Liver (tissue), 9 donors: ENCODE measurements around the gene TUBGCP5. TPM values are rescaled to one million over a fixed set of nuclear protein-coding genes. Genes with fewer than 3 reads are reported as not detected.

Experiments
- DNase-seq: peaks from one replicate; pipeline ENCODE4 v3.0.0-alpha.2; 2017; ENCODE audit warnings: low spot score
- H3K27ac ChIP-seq, 2 donors: one replicate each; pipeline ENCODE4 v1.7.0; 2013; ENCODE audit warnings: inconsistent platforms in 2 of 2, low read length in 2 of 2, control low read depth in 1 of 2, low read depth in 1 of 2, mild to moderate bottlenecking in 1 of 2
- H3K27me3 ChIP-seq, 4 donors: one replicate each; pipeline versions ENCODE4 v1.6.1 to v1.7.0; 2013; ENCODE audit warnings: low read length in 3 of 4, inconsistent platforms in 1 of 4, mild to moderate bottlenecking in 1 of 4, moderate library complexity in 1 of 4; ENCODE audit not compliant: control insufficient read depth in 4 of 4, insufficient read depth in 4 of 4
- H3K36me3 ChIP-seq, 4 donors: one replicate each; pipeline versions ENCODE4 v1.6.1 to v1.7.0; 2013; ENCODE audit warnings: low read length in 3 of 4, mild to moderate bottlenecking in 3 of 4, low read depth in 1 of 4, moderate library complexity in 1 of 4; ENCODE audit not compliant: control insufficient read depth in 4 of 4, insufficient read depth in 3 of 4
- H3K4me1 ChIP-seq, 4 donors: one replicate each; pipeline versions ENCODE4 v1.6.1 to v1.7.0; 2013; ENCODE audit warnings: low read length in 3 of 4, mild to moderate bottlenecking in 3 of 4, moderate library complexity in 1 of 4; ENCODE audit not compliant: control insufficient read depth in 4 of 4, insufficient read depth in 4 of 4
- H3K4me3 ChIP-seq, 3 donors: one replicate each; pipeline versions ENCODE4 v1.6.1 to v1.7.0; 2013; ENCODE audit warnings: low read length in 3 of 3, control low read depth in 1 of 3, low read depth in 1 of 3, mild to moderate bottlenecking in 1 of 3
- H3K9ac ChIP-seq, 2 donors: one replicate each; pipeline ENCODE4 v1.7.0; 2013; ENCODE audit warnings: low read length in 2 of 2, mild to moderate bottlenecking in 2 of 2, moderate library complexity in 2 of 2, control low read depth in 1 of 2, low read depth in 1 of 2
- H3K9me3 ChIP-seq, 4 donors: one replicate each; pipeline versions ENCODE4 v1.6.1 to v1.7.0; 2013; ENCODE audit warnings: low read length in 3 of 4; ENCODE audit not compliant: control insufficient read depth in 4 of 4
- FOXA1 ChIP-seq: IDR thresholded peaks from 2 replicates; pipeline ENCODE4 v1.6.1; 2016; ENCODE audit warnings: antibody characterized with exemption
- GABPA ChIP-seq, 2 donors: IDR thresholded peaks in 1 of 2; conservative IDR thresholded peaks in 1 of 2; 2 replicates each; pipeline ENCODE4 v1.6.1; 2016; ENCODE audit warnings: antibody characterized with exemption in 2 of 2, mild to moderate bottlenecking in 1 of 2, moderate library complexity in 1 of 2
- HNF4A ChIP-seq, 2 donors: conservative IDR thresholded peaks; 2 replicates each; pipeline ENCODE4 v1.6.1; 2016; ENCODE audit warnings: antibody characterized with exemption in 2 of 2, mild to moderate bottlenecking in 2 of 2
- HNF4G ChIP-seq: IDR thresholded peaks from 2 replicates; pipeline ENCODE4 v1.6.1; 2016; ENCODE audit warnings: antibody characterized with exemption
- JUND ChIP-seq, 2 donors: IDR thresholded peaks; 2 replicates each; pipeline ENCODE4 v1.6.1; 2016; ENCODE audit warnings: antibody characterized with exemption in 2 of 2
- NR2F2 ChIP-seq: IDR thresholded peaks from 2 replicates; pipeline ENCODE4 v1.6.1; 2016; ENCODE audit warnings: antibody characterized with exemption
- RAD21 ChIP-seq, 2 donors: IDR thresholded peaks; 2 replicates each; pipeline ENCODE4 v1.6.1; 2016; ENCODE audit warnings: antibody characterized with exemption in 2 of 2, mild to moderate bottlenecking in 2 of 2
- RXRA ChIP-seq, 2 donors: IDR thresholded peaks; 2 replicates each; pipeline ENCODE4 v1.6.1; 2017 to 2018; ENCODE audit warnings: antibody characterized with exemption in 2 of 2, mild to moderate bottlenecking in 1 of 2
- SP1 ChIP-seq: IDR thresholded peaks from 2 replicates; pipeline ENCODE4 v1.6.1; 2018; ENCODE audit warnings: antibody characterized with exemption, mild to moderate bottlenecking
- YY1 ChIP-seq: IDR thresholded peaks from 2 replicates; pipeline ENCODE4 v1.6.1; 2016; ENCODE audit warnings: antibody characterized with exemption, mild to moderate bottlenecking
- WGBS: extraction: QIAGEN DNeasy Blood & Tissue Kit; methylation state at CpG from one replicate; pipeline ENCODE4 v1.1.7; 2013; 5-methylcytosine and 5-hydroxymethylcytosine counted together
- polyA plus RNA-seq, 2 donors: library from polyadenylated mRNA; stranded (reverse) in 1 of 2; unstranded in 1 of 2; fragments of 200-250 nt in 1 of 2; fragments of >200 nt in 1 of 2; fragmentation: Nextera tagmentation in 1 of 2; extraction: Ambion mirVana in 1 of 2; gene quantifications; one replicate each; pipeline versions ENCODE4 v1.2.1 to v1.2.3, GENCODE V29; 2013 to 2015
- total RNA-seq, 2 donors: library from RNA; depleted of rRNA; stranded (reverse); fragments of >200 nt; gene quantifications; one replicate each; pipeline ENCODE4 v1.2.3, GENCODE V29; 2014
- TF ChIP-seq, protein P1 (sequence below): IDR thresholded peaks from 2 replicates; pipeline ENCODE4 v1.6.1; 2016; ENCODE audit warnings: antibody characterized with exemption
- TF ChIP-seq, protein P2 (sequence below): IDR thresholded peaks from 2 replicates; pipeline ENCODE4 v1.6.1; 2016; ENCODE audit warnings: antibody characterized with exemption, mild to moderate bottlenecking
- TF ChIP-seq, protein P3 (sequence below): IDR thresholded peaks from 2 replicates; pipeline ENCODE4 v1.6.1; 2016; ENCODE audit warnings: antibody characterized with exemption
- donor health status: healthy.
- donor health status: healthy.
- donor health status: healthy.
- donor health status: healthy.
- donor health status: healthy.

TUBGCP5 gene
- total and polyA plus RNA-seq, 4 donors, result 5.5 to 17.3 (median 7.4) TPM

DNA sequence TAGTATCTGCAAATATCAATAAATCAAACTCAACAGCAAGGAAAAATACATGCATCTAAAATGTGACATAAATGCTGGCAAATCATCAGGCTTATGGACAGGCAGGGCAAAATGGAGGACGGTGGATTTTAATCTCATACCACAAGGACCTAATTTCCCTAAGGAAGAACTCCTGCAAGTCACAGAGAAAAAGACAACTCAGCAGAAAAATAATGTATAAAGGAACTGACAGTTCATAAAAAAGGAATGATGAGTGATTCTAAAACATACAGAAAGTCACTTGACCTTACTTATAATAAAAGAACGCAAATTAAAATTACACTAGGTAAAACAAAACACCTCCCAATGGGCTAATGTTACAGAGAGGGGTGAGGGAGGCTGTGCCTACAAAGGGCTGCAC is 17.2 kb downstream of the TUBGCP5 start:
- no peak for DNase-seq
- no peak overlapping the region for H3K9ac ChIP-seq
- TF ChIP-seq JUND (IDR thresholded peaks at IDR 0.05) (no peak), HNF4A (conservative IDR thresholded peaks at IDR 0.05) (no peak), RAD21 (IDR thresholded peaks at IDR 0.05) (no peak), RXRA (IDR thresholded peaks at IDR 0.05) (no peak), YY1 (no peak), GABPA (IDR thresholded peaks at IDR 0.05 in 1 of 2, conservative IDR thresholded peaks at IDR 0.05 in 1 of 2) (no peak), HNF4G (no peak)
- TF ChIP-seq, protein P1, sequence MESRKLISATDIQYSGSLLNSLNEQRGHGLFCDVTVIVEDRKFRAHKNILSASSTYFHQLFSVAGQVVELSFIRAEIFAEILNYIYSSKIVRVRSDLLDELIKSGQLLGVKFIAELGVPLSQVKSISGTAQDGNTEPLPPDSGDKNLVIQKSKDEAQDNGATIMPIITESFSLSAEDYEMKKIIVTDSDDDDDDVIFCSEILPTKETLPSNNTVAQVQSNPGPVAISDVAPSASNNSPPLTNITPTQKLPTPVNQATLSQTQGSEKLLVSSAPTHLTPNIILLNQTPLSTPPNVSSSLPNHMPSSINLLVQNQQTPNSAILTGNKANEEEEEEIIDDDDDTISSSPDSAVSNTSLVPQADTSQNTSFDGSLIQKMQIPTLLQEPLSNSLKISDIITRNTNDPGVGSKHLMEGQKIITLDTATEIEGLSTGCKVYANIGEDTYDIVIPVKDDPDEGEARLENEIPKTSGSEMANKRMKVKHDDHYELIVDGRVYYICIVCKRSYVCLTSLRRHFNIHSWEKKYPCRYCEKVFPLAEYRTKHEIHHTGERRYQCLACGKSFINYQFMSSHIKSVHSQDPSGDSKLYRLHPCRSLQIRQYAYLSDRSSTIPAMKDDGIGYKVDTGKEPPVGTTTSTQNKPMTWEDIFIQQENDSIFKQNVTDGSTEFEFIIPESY, result no peak
- TF ChIP-seq, protein P2, sequence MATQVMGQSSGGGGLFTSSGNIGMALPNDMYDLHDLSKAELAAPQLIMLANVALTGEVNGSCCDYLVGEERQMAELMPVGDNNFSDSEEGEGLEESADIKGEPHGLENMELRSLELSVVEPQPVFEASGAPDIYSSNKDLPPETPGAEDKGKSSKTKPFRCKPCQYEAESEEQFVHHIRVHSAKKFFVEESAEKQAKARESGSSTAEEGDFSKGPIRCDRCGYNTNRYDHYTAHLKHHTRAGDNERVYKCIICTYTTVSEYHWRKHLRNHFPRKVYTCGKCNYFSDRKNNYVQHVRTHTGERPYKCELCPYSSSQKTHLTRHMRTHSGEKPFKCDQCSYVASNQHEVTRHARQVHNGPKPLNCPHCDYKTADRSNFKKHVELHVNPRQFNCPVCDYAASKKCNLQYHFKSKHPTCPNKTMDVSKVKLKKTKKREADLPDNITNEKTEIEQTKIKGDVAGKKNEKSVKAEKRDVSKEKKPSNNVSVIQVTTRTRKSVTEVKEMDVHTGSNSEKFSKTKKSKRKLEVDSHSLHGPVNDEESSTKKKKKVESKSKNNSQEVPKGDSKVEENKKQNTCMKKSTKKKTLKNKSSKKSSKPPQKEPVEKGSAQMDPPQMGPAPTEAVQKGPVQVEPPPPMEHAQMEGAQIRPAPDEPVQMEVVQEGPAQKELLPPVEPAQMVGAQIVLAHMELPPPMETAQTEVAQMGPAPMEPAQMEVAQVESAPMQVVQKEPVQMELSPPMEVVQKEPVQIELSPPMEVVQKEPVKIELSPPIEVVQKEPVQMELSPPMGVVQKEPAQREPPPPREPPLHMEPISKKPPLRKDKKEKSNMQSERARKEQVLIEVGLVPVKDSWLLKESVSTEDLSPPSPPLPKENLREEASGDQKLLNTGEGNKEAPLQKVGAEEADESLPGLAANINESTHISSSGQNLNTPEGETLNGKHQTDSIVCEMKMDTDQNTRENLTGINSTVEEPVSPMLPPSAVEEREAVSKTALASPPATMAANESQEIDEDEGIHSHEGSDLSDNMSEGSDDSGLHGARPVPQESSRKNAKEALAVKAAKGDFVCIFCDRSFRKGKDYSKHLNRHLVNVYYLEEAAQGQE, result no peak

DNA sequence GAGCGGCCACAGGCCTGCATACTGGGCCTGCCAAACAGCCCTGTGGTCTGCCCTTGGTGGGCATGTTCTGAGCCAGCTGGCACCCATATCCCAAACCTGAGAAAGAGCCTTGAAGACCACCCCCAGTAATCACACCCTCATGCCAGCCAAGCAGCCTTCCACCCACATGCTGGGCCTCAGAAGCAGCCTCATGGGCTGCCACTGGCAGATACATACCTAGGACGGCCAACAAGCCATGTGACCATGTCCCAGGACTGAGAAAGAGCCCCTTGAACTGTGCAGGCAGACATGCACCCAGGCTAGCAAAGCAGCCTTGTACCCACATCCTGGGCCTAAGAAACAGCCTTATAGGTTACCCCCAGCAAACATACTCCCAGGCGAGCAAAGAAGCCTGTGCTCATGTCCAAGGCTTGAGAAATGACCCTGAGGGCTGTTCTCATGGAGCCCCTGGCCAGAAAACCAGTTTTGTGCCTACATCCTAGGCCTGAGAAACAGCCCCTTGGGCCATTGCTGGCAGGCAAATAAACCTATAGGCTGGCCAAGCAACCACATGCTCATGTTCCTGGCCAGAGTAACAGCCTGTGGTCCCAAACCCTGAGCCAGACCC is 24.9 kb downstream of the TUBGCP5 start:
- H3K36me3 ChIP-seq, result peaks cover 22 to 69% (median 40%) of the 10 kb centered on the region in 4 donors
- no peaks in the 10 kb centered on the region for H3K4me1 ChIP-seq
- H3K9ac ChIP-seq, result no peak overlapping the region
- no peaks in the 10 kb centered on the region for H3K9me3 ChIP-seq
- WGBS, result 98% methylated on average over 3 of the region's 3 CpGs
- H3K27ac ChIP-seq, result no peak overlapping the region
- H3K4me3 ChIP-seq, result no peak overlapping the region
- H3K27me3 ChIP-seq, result no peaks in the 10 kb centered on the region
- TF ChIP-seq NR2F2 (no peak), GABPA (IDR thresholded peaks at IDR 0.05 in 1 of 2, conservative IDR thresholded peaks at IDR 0.05 in 1 of 2) (no peak), FOXA1 (no peak), JUND (IDR thresholded peaks at IDR 0.05) (no peak), RXRA (IDR thresholded peaks at IDR 0.05) (no peak), RAD21 (IDR thresholded peaks at IDR 0.05) (no peak), SP1 (no peak), HNF4A (conservative IDR thresholded peaks at IDR 0.05) (no peak)
- TF ChIP-seq, protein P3, sequence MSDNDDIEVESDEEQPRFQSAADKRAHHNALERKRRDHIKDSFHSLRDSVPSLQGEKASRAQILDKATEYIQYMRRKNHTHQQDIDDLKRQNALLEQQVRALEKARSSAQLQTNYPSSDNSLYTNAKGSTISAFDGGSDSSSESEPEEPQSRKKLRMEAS, result no peak
- TF ChIP-seq, protein P1, result no peak
- TF ChIP-seq, protein P2, result no peak
- no peak for DNase-seq

More for the DNA sequence above, 17.2 kb downstream of the TUBGCP5 start:
- Histone ChIP-seq H3K27me3 (no peaks in the 10 kb centered on the region), H3K4me1 (no peaks in the 10 kb centered on the region), H3K36me3 (peaks cover 22 to 74% (median 70%) of the 10 kb centered on the region in 4 donors), H3K4me3 (no peak overlapping the region), H3K27ac (no peak overlapping the region), H3K9me3 (no peaks in the 10 kb centered on the region)
- WGBS, result 97% methylated on average over 2 of the region's 2 CpGs
